GM18502 (cell line): Measurements from ENCODE around the gene GNG7.
"Not testable (repeated sequence)": the region's sequence is repeated elsewhere in the genome, so short reads cannot be mapped to it uniquely, and the experiment has no call there.

Source experiments
- ATAC-seq: cut with Tn5 transposase; IDR thresholded peaks from one replicate; pipeline ENCODE4 v1.9.1; 2021; ENCODE audit warnings: mild to moderate bottlenecking; ENCODE audit not compliant: unreplicated experiment, poor library complexity

The GNG7 gene

GRCh38 chr19:2627855-2628254, 74.6 kb downstream of the GNG7 start:
- no peak for ATAC-seq

- ATAC-seq, result no peak
Measured at GRCh38 chr19:2627319-2627829, 75.1 kb downstream of the GNG7 start.

DNA sequence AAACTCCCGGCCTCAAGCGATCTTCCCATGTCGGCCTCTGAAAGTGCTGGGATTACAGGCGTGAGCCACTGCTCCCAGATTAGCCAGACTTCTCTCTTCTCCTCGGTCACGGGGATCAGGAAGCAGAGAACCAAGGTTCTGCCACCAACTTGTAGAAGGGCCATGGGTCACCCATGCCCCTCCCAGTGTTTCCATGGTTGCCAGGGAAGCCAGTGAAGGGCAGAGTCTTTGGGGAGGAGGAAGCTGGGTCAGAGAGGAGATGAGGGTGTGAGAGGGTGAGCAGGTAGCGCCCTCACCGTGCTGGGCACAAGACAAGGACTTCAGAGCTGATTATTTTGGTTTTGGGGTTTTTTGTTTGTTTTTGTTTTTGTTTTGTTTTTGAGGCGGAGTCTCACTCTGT, 77.1 kb downstream of the GNG7 start:
- no peak for ATAC-seq

GRCh38 chr19:2624537-2625091, 77.9 kb downstream of the GNG7 start:
- ATAC-seq, result peak; percentile 38

- ATAC-seq, result no peak
Measured at GRCh38 chr19:2623798-2624197, 78.7 kb downstream of the GNG7 start.

- not testable (repeated sequence) for ATAC-seq
Measured at GRCh38 chr19:2622371-2622961, 80.0 kb downstream of the GNG7 start.

DNA sequence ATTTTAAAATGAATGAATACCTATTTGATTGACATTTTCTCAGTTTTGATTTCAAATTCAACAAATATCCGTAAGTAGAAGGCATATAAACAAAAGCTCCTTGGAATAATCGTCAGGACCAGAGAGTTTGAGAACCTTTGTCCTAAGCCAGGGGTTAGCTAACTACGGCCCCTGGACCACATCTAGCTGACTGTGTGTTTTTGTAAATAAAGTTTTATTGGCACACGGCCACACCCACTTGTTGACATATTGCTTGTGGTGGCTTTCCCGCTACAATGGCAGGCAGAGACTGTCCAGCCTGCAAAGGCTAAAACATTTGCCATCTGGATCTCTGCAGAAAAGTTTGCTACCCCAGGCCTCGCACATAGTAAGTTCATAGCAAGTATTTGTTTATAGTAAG, 83.4 kb downstream of the GNG7 start:
- ATAC-seq, result no peak

DNA sequence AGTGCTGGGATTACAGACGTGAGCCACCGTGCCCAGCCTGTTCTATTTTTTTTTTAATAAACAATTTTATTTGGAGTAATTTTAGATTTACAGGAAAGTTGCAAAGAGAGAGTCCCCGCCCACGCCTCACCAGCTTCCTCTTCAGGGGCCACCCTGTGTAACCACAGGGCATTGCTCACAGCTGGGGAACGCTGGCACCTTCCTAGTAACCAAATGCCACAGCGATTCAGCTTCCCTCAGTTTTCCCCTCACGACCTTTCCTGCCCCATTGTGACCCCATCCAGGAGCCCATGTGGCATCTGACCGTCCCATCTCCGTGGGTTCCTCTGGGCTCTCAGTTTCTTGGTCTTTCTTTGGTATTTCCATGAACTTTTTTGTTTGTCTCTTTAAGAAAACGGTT, 83.9 kb downstream of the GNG7 start:
- ATAC-seq, result no peak

DNA sequence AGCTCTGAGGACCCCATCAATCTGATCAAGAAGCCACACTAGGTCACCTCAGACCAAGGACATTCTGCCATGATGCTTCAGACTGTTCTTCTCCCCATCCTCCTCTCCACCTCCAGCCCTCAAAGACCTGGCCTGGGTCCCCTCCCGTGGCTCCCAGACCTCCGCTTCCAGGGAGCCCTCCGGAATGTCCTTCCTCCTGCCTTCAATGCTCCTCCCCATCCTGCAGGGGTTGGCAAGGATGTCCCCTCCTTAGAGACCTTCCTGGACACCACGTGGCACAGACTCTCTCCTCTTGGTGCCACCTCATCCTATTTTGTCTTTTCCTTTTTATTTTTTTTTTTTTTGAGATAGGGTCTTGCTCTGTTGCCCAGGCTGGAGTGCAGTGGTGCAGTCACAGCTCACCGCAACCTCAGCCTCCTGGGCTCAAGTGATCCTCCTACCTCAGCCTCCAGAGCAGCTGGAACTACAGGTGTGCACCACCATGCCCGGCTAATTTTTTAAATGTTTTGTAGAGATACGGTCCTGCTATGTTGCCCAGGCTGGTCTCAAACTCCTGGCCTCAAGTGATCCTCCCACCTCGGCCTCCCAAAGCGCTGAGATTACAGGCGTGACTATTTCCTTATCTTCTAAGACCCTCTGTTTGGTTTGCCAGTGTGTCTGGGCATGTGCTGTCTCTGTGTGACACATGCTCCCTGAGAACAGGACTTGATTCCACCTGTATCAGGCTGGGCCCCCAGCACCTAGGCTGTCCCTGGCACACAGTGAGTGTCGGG, 84.9 kb downstream of the GNG7 start:
- ATAC-seq, result no peak

DNA sequence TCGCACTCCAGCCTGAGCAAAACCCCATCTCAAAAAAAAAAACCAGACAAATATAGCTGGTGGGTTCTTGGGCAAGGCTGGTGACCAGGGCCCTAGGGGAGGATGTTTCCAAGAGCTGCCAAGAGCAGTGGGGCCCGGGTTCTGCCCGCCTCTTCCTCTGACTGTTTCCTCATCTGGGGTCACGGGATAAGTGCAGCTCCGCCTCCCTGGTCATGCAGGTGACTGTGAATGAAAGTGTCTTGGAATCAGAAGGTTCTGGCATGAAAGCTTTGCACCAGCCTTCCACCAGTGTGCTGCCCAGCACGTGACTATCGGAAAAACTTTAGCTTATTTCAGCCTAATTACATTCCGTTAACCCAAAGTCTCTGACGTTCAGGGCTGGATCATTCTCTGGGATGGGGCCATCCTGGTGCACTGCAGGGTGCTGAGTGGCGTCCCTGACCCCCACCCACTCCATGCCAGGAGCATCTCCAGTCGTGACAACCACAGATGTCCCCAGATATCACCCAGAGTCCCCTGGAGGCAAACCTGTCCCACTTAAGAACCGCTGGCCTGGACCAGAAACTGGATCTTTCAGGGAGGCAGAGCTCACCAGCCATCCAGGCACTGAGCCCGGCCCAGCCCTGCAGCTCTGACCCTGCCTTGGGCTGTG, 85.6 kb downstream of the GNG7 start:
- ATAC-seq, result no peak

- ATAC-seq, result no peak
Measured at GRCh38 chr19:2615782-2616181, 86.7 kb downstream of the GNG7 start.

GRCh38 chr19:2613507-2614295, 88.8 kb downstream of the GNG7 start:
- no peak for ATAC-seq

DNA sequence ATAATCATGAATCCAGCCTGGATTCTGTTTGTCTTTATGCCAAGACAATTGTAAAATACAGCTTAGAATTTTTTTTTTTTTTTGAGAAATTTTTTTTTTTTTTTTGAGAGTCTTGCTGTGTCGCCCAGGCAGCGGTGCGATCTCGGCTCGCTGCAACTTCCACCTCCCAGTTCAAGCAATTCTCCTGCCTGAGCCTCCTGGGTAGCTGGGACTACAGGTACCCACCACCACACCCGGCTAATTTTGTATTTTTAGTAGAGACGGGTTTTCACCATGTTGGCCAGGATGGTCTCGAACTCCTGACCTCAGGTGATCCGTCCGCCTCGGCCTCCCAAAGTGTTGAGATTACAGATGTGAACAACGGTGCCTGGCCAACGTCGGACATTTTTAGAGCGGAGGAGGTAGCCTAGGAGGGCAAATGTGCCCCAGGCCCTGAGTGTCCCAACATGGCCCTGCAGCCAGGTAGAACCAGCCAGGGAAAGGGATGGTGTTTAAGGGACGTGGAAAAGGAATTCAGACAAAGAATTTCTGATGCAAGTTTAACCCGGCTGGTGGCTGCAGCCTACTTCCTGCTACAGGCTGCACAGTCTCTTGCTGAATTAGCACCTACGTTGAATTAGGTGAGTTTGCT, 89.8 kb downstream of the GNG7 start:
- ATAC-seq, result no peak

DNA sequence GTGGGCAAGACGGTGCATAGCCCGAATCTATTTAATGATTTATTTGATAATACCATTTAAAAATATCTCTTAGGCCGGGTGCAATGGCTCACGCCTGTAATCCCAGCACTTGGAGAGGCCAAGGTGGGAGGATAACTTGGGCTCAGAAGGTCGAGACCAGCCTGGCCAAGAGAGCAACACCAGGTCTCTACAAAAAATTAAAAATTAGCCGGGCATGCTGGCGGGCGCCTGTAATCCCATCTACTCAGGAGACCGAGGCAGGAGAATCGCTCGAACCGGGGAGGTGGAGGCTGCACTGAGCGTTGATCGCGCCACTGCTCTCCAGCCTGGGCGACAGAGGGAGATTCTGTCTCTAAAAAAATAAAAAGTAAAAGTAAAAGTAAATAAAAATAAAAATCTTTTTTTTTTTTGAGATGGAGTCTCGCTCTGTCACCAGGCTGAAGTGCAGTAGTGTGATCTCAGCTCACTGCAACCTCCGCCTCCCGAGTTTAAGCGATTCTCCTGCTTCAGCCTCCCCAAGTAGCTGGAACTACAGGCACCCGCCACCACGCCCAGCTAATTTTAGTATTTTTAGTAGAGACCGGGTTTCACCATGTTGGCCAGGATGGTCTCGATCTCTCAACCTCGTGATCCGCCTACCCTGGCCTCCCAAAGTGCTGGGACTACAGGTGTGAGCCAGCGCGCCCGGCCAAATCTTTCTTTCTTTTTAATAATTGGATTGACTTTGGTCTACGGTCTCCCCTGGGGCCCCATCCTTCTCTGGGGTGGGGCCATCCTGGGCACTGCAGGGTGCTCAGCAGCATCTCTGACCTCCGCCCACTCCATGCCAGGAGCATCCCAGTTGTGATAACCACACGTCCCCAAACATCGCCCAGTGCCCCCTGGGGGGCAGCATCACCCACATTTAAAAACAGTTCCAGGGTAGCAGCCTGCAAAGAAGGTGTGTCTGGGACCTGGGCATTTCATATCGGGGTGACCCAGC, 90.7 kb downstream of the GNG7 start:
- ATAC-seq, result no peak

DNA sequence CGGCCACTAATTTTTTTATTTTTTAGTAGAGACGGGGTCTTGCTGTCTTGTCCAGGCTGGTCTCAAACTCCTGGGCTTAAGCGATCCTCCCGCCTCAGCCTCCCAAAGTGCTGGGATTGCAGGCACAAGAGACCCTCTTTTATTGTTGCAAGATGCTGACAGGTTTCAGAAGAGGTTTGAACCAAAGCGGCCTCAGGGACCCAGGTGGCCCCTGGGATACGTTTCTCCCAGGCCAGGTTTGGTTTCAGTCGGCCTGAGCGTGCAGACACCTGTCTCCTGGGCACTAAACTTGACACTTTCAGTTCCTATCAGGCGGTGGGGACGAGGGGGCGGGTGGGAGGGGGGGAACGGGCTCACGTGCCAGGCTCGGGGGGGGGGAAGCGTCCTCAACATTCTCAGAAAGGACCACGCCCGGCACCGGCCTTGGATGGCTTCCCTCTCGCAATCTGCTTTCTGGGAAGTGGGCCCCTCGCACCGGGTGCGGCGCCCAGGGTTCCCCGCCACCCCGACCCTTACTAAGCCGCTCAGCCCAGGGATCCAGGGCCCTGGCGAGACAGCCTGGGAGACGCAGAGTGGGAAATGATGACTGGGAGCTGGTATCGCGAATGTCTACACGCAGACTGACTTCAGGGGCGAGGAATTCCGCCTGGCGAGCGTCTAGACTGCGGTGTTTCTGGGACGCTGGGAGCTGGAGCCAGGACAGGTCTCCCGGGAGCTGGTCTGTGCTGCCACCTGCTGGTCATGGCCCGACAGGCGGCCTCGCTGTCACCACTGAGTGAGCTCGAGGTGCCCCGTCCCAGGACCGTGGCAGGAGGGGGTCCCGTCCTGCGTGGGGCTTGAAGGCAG, 91.6 kb downstream of the GNG7 start:
- ATAC-seq, result peak; percentile 37

DNA sequence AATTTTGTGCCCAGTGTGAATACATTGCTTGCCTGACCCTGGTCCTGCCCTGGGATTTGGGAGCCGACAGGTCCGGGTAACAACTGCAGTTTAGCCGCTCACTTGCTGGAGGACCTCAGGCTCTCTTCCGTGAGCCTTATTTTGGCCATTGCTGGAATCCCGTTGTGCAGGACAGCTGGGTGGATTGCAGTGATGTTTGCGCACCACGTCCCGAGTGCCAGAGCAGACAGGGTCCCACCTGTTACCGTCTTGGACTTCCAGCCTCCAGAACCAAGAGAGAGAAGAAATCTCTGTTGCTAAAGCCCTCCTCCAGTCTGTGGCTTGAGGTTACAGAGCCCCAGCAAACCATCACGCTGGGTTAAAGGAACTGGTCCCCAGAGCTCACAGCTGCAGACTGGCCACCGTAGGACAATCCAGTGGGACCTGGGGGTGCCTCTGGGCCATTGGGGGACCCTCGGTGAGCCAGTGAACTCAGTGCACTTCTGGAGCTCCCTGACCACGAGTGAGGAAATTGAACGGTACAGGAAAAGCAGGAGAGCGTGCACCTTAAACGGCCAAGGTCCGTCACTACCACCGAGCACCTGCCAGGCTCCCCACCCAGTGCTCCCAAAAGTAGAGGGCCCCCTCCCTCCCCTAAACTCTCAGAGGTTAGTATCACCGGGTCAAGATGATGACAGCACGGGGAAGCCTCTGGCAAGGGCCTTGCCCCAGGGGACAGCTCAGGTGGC, 92.9 kb downstream of the GNG7 start:
- no peak for ATAC-seq

DNA sequence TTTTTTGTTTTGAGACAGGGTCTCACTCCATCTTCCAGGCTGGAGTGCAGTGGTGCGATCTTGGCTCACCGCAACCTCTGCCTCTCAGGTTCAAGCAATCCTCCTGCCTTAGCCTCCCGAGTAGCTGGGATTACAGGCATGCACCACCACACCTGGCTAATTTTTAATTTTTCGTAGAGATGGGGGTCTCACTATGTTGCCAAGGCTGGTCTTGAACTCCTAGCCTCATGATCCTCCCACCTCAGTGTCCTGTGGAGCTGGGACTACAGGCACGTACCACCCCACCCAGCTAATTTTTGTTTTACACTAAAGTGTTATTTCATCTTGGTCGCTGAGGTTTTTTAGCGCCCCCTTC, 93.5 kb downstream of the GNG7 start:
- ATAC-seq, result not testable (repeated sequence)
